WTC11 (cell line): ENCODE measurements around the gene PTPRG. TPM values are rescaled to one million over a fixed set of nuclear protein-coding genes. Genes with fewer than 3 reads are reported as not detected.

Experiments used
- ATAC-seq: fragments of 200-7000 bp; cut with Tn5 transposase; 2 replicates; pipeline ENCODE4 v1.10.0; 2021; ENCODE audit warnings: mild to moderate bottlenecking, moderate library complexity
- CTCF ChIA-PET: fragments of 300-600 bp; sonication (Branson Sonifier 250); formaldehyde crosslinking; loops from one replicate; lab custom pipeline; 2021; ENCODE audit warnings: antibody characterized with exemption; lab: Charles Lee
- POLR2A ChIA-PET: fragments of 350-600 bp; sonication (Branson Sonifier 250); formaldehyde crosslinking; loops from one replicate; lab custom pipeline; 2021; ENCODE audit warnings: antibody characterized with exemption; lab: Charles Lee
- DNase-seq: peaks from one replicate; pipeline ENCODE4 v3.0.0; 2021; ENCODE audit warnings: low spot score
- H3K27ac Mint-ChIP-seq: 2 replicates; pipeline ENCODE4 v1.8.0; 2021; ENCODE audit warnings: mixed read lengths
- H3K27me3 Mint-ChIP-seq: 2 replicates; pipeline ENCODE4 v1.8.0; 2021; ENCODE audit warnings: low read depth, mild to moderate bottlenecking, moderate library complexity, mixed read lengths
- H3K36me3 Mint-ChIP-seq: 2 replicates; pipeline ENCODE4 v1.8.0; 2021; ENCODE audit warnings: mixed read lengths
- H3K4me1 Mint-ChIP-seq: 2 replicates; pipeline ENCODE4 v1.8.0; 2022; ENCODE audit warnings: mixed read lengths
- H3K4me3 Mint-ChIP-seq: 2 replicates; pipeline ENCODE4 v1.8.0; 2021; ENCODE audit warnings: mild to moderate bottlenecking, moderate library complexity, mixed read lengths
- H3K9me3 Mint-ChIP-seq: 2 replicates; pipeline ENCODE4 v1.8.0; 2021; ENCODE audit warnings: mixed read lengths
- ATF1 ChIP-seq: sonication (generic); formaldehyde crosslinking; IDR thresholded peaks from 2 replicates; pipeline ENCODE4 v1.8.1; 2023; ENCODE audit warnings: mild to moderate bottlenecking, moderate library complexity, missing genetic modification reagents
- CREM ChIP-seq: sonication (generic); formaldehyde crosslinking; IDR thresholded peaks from 2 replicates; pipeline ENCODE4 v1.8.1; 2022; ENCODE audit warnings: mild to moderate bottlenecking, missing genetic modification reagents, moderate library complexity
- E2F1 ChIP-seq: sonication (generic); formaldehyde crosslinking; IDR thresholded peaks from 2 replicates; pipeline ENCODE4 v1.8.0; 2022; ENCODE audit warnings: mild to moderate bottlenecking, missing genetic modification reagents
- E2F4 ChIP-seq: sonication (generic); formaldehyde crosslinking; IDR thresholded peaks from 2 replicates; pipeline ENCODE4 v1.8.1; 2022; ENCODE audit warnings: low read depth, mild to moderate bottlenecking, moderate library complexity, missing genetic modification reagents, borderline replicate concordance
- FOXJ3 ChIP-seq: sonication (generic); formaldehyde crosslinking; IDR thresholded peaks from 2 replicates; pipeline ENCODE4 v1.9.0; 2021; ENCODE audit warnings: missing genetic modification reagents, mild to moderate bottlenecking, borderline replicate concordance
- FOXP1 ChIP-seq: sonication (generic); formaldehyde crosslinking; IDR thresholded peaks from 2 replicates; pipeline ENCODE4 v1.8.0; 2022; ENCODE audit warnings: missing genetic modification reagents, mild to moderate bottlenecking, moderate library complexity, borderline replicate concordance
- FOXP4 ChIP-seq: sonication (generic); formaldehyde crosslinking; IDR thresholded peaks from 2 replicates; pipeline ENCODE4 v1.8.0; 2022; ENCODE audit warnings: mild to moderate bottlenecking, missing genetic modification reagents
- RELA ChIP-seq: sonication (generic); formaldehyde crosslinking; IDR thresholded peaks from 2 replicates; pipeline ENCODE4 v1.8.1; 2022; ENCODE audit warnings: missing genetic modification reagents, mild to moderate bottlenecking, borderline replicate concordance
- RORB ChIP-seq: fragments of 250-450 bp; sonication (Bioruptor Pico); IDR thresholded peaks from 2 replicates; pipeline ENCODE4 v1.9.0; 2021; ENCODE audit warnings: mild to moderate bottlenecking
- TEAD1 ChIP-seq: sonication (generic); formaldehyde crosslinking; IDR thresholded peaks from 2 replicates; pipeline ENCODE4 v1.8.0; 2022; ENCODE audit warnings: mild to moderate bottlenecking, missing genetic modification reagents
- TP53 ChIP-seq: sonication (generic); formaldehyde crosslinking; IDR thresholded peaks from 2 replicates; pipeline ENCODE4 v1.8.1; 2023; ENCODE audit warnings: mild to moderate bottlenecking, missing genetic modification reagents
- USF2 ChIP-seq: sonication (generic); formaldehyde crosslinking; IDR thresholded peaks from 2 replicates; pipeline ENCODE4 v1.8.1; 2023; ENCODE audit warnings: mild to moderate bottlenecking, missing genetic modification reagents, moderate library complexity
- total RNA-seq: library from RNA; stranded (reverse); gene quantifications from 3 replicates; pipeline ENCODE4 v1.2.3, GENCODE V29; 2021

The PTPRG gene
- total RNA-seq, 1 experiment from 2014 or later, result 106 TPM

GRCh38 chr3:61828880-61829721 is 267.7 kb downstream of the PTPRG start:
- DNase-seq (no peak), ATAC-seq (peak; percentile 46)
- ChIA-PET CTCF (no interaction called here), POLR2A (no interaction called here)
- Mint-ChIP-seq H3K4me3 (peak overlapping the region; percentile 7; the same call in 1 of the 2 replicates), H3K27ac (peak overlapping the region; percentile 85), H3K4me1 (peaks cover 70% of the 10 kb centered on the region), H3K9me3 (no peaks in the 10 kb centered on the region), H3K27me3 (no peaks in the 10 kb centered on the region), H3K36me3 (no peaks in the 10 kb centered on the region)
- TF ChIP-seq FOXP1 (CRISPR knock-in tag) (no peak), RELA (CRISPR knock-in tag) (no peak), TP53 (no peak), E2F4 (CRISPR knock-in tag) (no peak), TEAD1 (CRISPR knock-in tag) (no peak), E2F1 (CRISPR knock-in tag) (no peak), USF2 (CRISPR knock-in tag) (no peak)

GRCh38 chr3:61829722-61830350 is 268.5 kb downstream of the PTPRG start:
- H3K4me3 Mint-ChIP-seq, result peak overlapping the region; percentile 7; the same call in 1 of the 2 replicates
- no peaks in the 10 kb centered on the region for H3K9me3 Mint-ChIP-seq
- H3K27me3 Mint-ChIP-seq, result no peaks in the 10 kb centered on the region
- ChIA-PET POLR2A (no interaction called here), CTCF (no interaction called here)
- peak overlapping the region; percentile 33 for H3K27ac Mint-ChIP-seq
- H3K36me3 Mint-ChIP-seq, result no peaks in the 10 kb centered on the region
- DNase-seq, result no peak
- peak; percentile 68 for ATAC-seq
- H3K4me1 Mint-ChIP-seq, result peaks cover 65% of the 10 kb centered on the region
- TF ChIP-seq FOXJ3 (CRISPR knock-in tag), result no peak

- Mint-ChIP-seq H3K27ac (no peak overlapping the region), H3K4me3 (no peak overlapping the region), H3K9me3 (no peaks in the 10 kb centered on the region), H3K27me3 (no peaks in the 10 kb centered on the region), H3K4me1 (peaks cover 50% of the 10 kb centered on the region), H3K36me3 (no peaks in the 10 kb centered on the region)
- TF ChIP-seq FOXP4 (CRISPR knock-in tag) (no peak), RORB (CRISPR knock-in tag) (no peak), CREM (CRISPR knock-in tag) (no peak), ATF1 (CRISPR knock-in tag) (no peak)
- ATAC-seq (no peak), DNase-seq (no peak)
- CTCF ChIA-PET, result interaction anchor here (1.3 kb wide), 1 partner anchor 105 kb away, joined by 4 read pairs; no protein-coding TSS in a partner anchor
- POLR2A ChIA-PET, result no interaction called here
These were observed 270.6 kb downstream of the PTPRG start for GRCh38 chr3:61831973-61832372.
